ENCODE data around the gene MATCAP1. TPM values are rescaled to one million over a fixed set of nuclear protein-coding genes. Genes with fewer than 3 reads are reported as not detected.

Gene MATCAP1
- total RNA-seq, 2 donors from 2014 or later: 16.0 to 19.7 TPM

Other genes starting within 250 kb of the MATCAP1 start
- gene CIAO2B, start 249.6 kb downstream of the MATCAP1 start, total RNA-seq: 10 to 100 TPM; 50.3 to 51.0 TPM
- gene CES2, start 248.4 kb downstream of the MATCAP1 start, total RNA-seq: 10 to 100 TPM; 33.1 to 36.8 TPM
- gene CES3, start 222.7 kb downstream of the MATCAP1 start, total RNA-seq: 1 to 10 TPM in 1 of 2 donors, under 1 TPM in 1; 0.63 to 1.3 TPM
- gene CES4A, start 195.4 kb downstream of the MATCAP1 start, total RNA-seq: 10 to 100 TPM; 17.8 to 20.0 TPM
- 10 to 100 TPM; 78.5 to 85.4 TPM for gene CBFB, start 154.8 kb downstream of the MATCAP1 start, total RNA-seq
- 10 to 100 TPM; 11.9 to 17.0 TPM for gene PHAF1, start 74.0 kb downstream of the MATCAP1 start, total RNA-seq
- gene B3GNT9, start 33.0 kb downstream of the MATCAP1 start, total RNA-seq: 1 to 10 TPM; 7.0 to 8.1 TPM
- 100 to 1,000 TPM in 1 of 2 donors, 10 to 100 TPM in 1; 92.7 to 103 TPM for gene TRADD, start 24.1 kb downstream of the MATCAP1 start, total RNA-seq
- 10 to 100 TPM; 50.0 to 55.1 TPM for gene FBXL8, start 24.0 kb downstream of the MATCAP1 start, total RNA-seq
- gene HSF4, start 19.2 kb downstream of the MATCAP1 start, total RNA-seq: 10 to 100 TPM; 54.5 to 80.9 TPM
- 1 to 10 TPM; 4.3 to 5.5 TPM for gene NOL3, start 13.4 kb downstream of the MATCAP1 start, total RNA-seq
- gene EXOC3L1, start 6.2 kb upstream of the MATCAP1 start, total RNA-seq: not detected
- 10 to 100 TPM; 64.6 to 75.1 TPM for gene E2F4, start 8.2 kb upstream of the MATCAP1 start, total RNA-seq
- gene ELMO3, start 15.2 kb upstream of the MATCAP1 start, total RNA-seq: 1 to 10 TPM; 2.4 TPM
- 10 to 100 TPM; 27.9 to 28.2 TPM for gene TMEM208, start 43.2 kb upstream of the MATCAP1 start, total RNA-seq
- 10 to 100 TPM; 45.1 to 48.6 TPM for gene FHOD1, start 63.5 kb upstream of the MATCAP1 start, total RNA-seq
- gene SLC9A5, start 65.0 kb upstream of the MATCAP1 start, total RNA-seq: 1 to 10 TPM; 1.3 to 1.4 TPM
- gene PLEKHG4, start 95.6 kb upstream of the MATCAP1 start, total RNA-seq: 10 to 100 TPM; 17.8 to 18.4 TPM
- gene KCTD19, start 142.8 kb upstream of the MATCAP1 start, total RNA-seq: not detected
- gene LRRC36, start 142.9 kb upstream of the MATCAP1 start, total RNA-seq: not detected
- gene TPPP3, start 209.5 kb upstream of the MATCAP1 start, total RNA-seq: under 1 TPM; 0.29 to 0.70 TPM
- gene ZDHHC1, start 232.5 kb upstream of the MATCAP1 start, total RNA-seq: under 1 TPM in 1 of 2 donors, not detected in 1; 0.35 TPM
- gene HSD11B2, start 247.2 kb upstream of the MATCAP1 start, total RNA-seq: not detected

Measured in T-helper 17 cell (primary cell).